Prostate gland (tissue), 2 donors: Measurements from ENCODE around the gene SPCS2.

ENCODE experiments used
- POLR2A ChIP-seq: fragments of 450-650 bp; IDR thresholded peaks from one replicate; pipeline ENCODE4 v1.6.1; 2016; ENCODE audit warnings: antibody characterized with exemption, mild to moderate bottlenecking
- POLR2AphosphoS5 ChIP-seq: sonication (generic); formaldehyde crosslinking; IDR thresholded peaks from one replicate; pipeline ENCODE4 v1.6.1; 2017; ENCODE audit warnings: antibody characterized with exemption
- TF ChIP-seq, protein P1 (sequence below), 4 experiments: fragments of 200-600 bp in 2 of 4; fragments of 450-650 bp in 2 of 4; sonication (generic) in 2 of 4; IDR thresholded peaks; 1 replicate in 3 of 4; 2 replicates in 1 of 4; pipeline ENCODE4 v1.5.1; 2016 to 2019; ENCODE audit warnings: antibody characterized with exemption in 4 of 4, mild to moderate bottlenecking in 2 of 4, moderate library complexity in 2 of 4

DNA sequence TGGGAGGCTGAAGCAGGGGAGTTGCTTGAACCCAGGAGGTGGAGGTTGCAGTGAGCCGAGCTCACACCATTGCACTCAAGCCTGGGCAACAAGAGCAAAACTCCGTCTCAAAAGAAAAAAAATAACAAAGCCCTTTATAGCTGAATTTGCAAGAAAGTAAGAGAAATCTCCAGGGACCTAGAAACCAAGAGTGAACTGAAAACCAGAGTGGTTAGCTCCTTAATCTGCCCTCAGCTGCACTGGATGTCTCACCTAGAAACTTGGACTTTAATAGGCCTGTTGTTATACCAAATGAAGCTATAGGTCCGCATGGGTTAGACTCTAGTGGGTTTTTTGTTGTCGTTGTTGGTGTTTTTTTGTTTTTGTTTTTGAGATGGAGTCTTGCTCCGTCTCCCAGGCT is 43.8 kb downstream of the SPCS2 start:
- TF ChIP-seq POLR2A: no peak
- no peak for TF ChIP-seq POLR2AphosphoS5
- TF ChIP-seq, protein P1, sequence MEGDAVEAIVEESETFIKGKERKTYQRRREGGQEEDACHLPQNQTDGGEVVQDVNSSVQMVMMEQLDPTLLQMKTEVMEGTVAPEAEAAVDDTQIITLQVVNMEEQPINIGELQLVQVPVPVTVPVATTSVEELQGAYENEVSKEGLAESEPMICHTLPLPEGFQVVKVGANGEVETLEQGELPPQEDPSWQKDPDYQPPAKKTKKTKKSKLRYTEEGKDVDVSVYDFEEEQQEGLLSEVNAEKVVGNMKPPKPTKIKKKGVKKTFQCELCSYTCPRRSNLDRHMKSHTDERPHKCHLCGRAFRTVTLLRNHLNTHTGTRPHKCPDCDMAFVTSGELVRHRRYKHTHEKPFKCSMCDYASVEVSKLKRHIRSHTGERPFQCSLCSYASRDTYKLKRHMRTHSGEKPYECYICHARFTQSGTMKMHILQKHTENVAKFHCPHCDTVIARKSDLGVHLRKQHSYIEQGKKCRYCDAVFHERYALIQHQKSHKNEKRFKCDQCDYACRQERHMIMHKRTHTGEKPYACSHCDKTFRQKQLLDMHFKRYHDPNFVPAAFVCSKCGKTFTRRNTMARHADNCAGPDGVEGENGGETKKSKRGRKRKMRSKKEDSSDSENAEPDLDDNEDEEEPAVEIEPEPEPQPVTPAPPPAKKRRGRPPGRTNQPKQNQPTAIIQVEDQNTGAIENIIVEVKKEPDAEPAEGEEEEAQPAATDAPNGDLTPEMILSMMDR (IDR thresholded peaks at IDR 0.05): no peak
